T-helper 1 cell treated with Interleukin-12 subunit alpha and Interleukin-12 subunit beta and Interleukin-4 antibody, amounts not matched to agents 30 ng/mL and 1 ng/mL, for 36 hours (primary cell): Measurements from ENCODE around the gene PLK1. TPM values are rescaled to one million over a fixed set of nuclear protein-coding genes. Genes with fewer than 3 reads are reported as not detected.
"Not testable (repeated sequence)": the region's sequence is repeated elsewhere in the genome, so short reads cannot be mapped to it uniquely, and the experiment has no call there.

Experiments
- intact Hi-C: fragments of 100-400 bp; cut with micrococcal nuclease; formaldehyde crosslinking; loops from one replicate; pipeline ENCODE4 v1.15.1; 2024
- total RNA-seq: library from RNA; stranded (reverse); gene quantifications from 2 replicates; pipeline ENCODE4 v1.2.3, GENCODE V29; 2022

PLK1 gene
- total RNA-seq, result 73.4 and 78.1 TPM in 2 replicates

GRCh38 chr16:23678430-23679273, at the start of gene PLK1:
PLK1 (plus strand) TSS chr16:23678889; CDS start chr16:23678933, 44 bp downstream.
- intact Hi-C loops, result loop anchor here (1.0 to 10.0 kb wide), 9 partner anchors 8 to 861 kb away; partner anchors contain the start of genes COG7, DCTN5, EARS2 and NDUFAB1

GRCh38 chr16:23629516-23629915, 49.2 kb upstream of the PLK1 start:
- intact Hi-C loops, result no loop called here

DNA sequence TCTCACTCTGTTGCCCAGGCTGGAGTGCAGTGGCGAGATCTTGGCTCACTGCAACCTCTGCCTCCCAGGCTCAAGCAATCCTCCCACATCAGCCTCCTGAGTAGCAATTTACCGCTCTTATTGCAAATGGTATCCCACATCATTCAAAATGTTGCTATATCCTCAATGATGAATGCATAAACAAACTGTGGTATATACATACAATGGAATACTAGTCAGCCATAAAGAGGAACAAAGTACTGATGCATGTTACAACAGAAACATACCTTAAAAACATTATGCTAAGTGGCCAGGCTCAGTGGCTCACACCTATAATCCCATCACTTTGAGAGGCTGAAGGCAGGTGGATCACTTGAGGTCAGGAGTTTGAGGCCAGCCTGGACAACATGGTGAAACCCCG, 46.8 kb upstream of the PLK1 start:
- intact Hi-C loops, result not testable (repeated sequence)

- intact Hi-C loops, result no loop called here
These were observed 44.1 kb upstream of the PLK1 start for GRCh38 chr16:23634461-23635036.

GRCh38 chr16:23635958-23636357, 42.7 kb upstream of the PLK1 start:
- intact Hi-C loops, result no loop called here

GRCh38 chr16:23640615-23640930, 38.1 kb upstream of the PLK1 start:
- intact Hi-C loops, result loop anchor here (2.0 to 5.0 kb wide), 2 partner anchors 188 to 1092 kb away; partner anchors contain the start of gene COG7

DNA sequence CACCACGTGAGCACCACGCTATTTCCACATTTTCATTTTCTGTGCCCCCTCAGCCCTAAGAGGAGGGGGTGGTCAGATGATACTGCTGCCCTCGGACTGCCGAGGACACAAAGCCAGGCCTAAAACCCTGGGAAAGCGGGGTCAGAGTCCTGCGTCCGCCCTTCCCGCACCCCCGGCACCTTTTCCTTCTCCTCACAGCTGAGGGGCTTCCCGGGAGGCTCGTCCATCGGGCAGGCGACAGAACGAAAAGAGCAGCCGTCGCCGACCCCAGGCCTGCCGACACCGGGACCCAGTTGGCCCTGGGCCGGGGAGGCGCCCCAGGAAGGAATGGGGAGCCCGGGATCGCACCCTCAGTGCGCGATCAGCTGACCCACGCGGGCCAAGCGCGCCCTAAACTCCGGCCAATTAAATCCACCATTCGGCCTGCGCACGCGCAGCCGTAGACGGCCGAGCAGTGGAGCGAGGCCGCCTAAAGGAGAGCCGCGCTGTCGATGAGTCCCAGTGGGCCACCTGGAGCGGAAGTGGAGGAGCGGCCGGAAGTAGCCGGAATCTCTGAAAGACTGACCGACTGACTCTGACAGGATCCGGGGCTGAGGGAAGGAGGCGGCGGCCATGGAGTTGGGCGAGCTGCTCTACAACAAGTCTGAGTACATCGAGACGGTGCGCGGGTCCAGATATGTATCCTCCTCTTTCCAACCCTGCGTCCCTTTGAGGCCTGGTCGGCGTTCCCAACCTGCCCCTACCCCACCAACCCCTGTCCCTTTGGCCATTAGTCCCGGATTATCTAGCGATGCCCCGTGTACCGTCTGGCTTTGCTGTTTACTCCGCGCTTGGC, 37.5 kb upstream of the PLK1 start, which contains the start of the genes DCTN5 and PALB2:
Gene DCTN5, plus strand, starts transcription at position 536 of the 835 bp plus-strand sequence. Its CDS starts 77 bp downstream, at position 613.
Gene PALB2, minus strand, starts transcription at position 380 of the 835 bp plus-strand sequence. Its CDS starts 153 bp downstream, at position 227.
- intact Hi-C loops, result loop anchor here (1.0 to 5.0 kb wide), 7 partner anchors 37 to 1091 kb away; partner anchors contain the start of genes COG7, EARS2, GGA2 and NDUFAB1

DNA sequence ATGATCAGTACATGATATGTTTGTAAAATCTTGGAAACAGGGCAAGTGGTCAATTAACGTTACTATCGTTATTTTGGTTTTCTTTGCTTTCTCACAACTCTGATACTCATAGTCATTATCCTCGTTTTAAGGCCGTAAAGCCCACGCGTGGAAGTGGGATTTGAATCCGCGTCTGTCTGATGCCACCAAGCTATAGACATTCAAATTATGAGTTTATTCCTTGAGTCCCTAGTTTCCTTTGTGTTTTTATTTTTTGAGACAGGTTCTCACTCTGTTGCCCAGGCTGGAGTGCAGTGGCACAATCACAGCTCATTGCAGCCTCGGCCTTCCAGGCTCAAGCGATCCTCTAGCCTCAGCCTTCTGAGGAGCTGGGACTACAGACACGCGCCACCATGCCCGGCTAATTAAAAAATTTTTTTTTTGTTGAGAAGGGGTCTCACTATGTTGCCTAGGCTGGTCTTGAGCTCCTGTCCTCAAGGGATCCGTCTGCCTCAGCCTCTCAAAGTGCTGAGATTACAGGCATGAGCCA, 36.4 kb upstream of the PLK1 start:
- intact Hi-C loops, result loop anchor here (5.0 kb wide), 1 partner anchor 1090 kb away; no protein-coding TSS in a partner anchor

GRCh38 chr16:23650674-23651416, 27.8 kb upstream of the PLK1 start:
- intact Hi-C loops, result no loop called here

- intact Hi-C loops, result no loop called here
These were observed 26.7 kb upstream of the PLK1 start for GRCh38 chr16:23651943-23652468.

DNA sequence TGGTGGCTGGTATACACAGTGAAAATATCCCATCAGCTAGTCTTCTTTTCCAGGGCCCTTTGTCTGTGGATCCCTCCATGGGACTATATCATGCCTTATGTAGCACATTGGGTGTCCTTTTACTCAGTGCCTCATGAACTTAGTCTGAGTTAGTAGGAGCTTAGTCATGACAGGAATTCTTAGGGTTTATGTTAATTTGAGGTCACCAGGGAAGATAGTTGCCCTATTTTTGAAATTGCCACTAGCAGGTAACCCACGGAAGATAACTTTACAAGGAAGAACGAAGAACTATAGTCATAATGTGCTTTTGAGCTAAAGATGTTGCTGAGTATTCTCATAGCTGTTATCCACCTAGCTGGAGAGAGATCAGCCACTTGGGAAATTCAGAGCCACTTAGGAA, 14.8 kb upstream of the PLK1 start:
- intact Hi-C loops, result no loop called here

GRCh38 chr16:23666571-23667354, 11.9 kb upstream of the PLK1 start:
- intact Hi-C loops, result no loop called here

- intact Hi-C loops, result no loop called here
These were observed 11.4 kb upstream of the PLK1 start for GRCh38 chr16:23667355-23667659.

- intact Hi-C loops, result no loop called here
These were observed 10.5 kb upstream of the PLK1 start for GRCh38 chr16:23668225-23668624.

DNA sequence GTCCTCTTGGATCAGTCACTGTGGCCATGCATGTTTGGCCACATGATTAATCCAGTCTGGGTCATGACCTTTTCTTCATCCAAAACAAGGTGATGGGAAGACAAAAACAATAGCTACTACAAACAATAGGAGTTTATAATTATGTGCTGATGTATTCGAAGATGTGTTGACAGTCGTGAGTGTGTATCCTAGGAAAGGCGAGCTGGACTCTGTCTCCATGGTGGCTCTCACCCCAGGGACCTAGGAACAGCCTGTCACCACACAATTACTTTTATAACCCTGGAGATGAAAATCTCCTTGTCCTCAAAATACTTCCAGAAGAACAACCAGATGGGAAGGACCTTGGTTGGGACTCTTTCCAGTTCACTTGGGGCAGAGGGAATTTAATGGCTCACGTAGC, 9.8 kb upstream of the PLK1 start:
- intact Hi-C loops, result no loop called here

- intact Hi-C loops, result loop anchor here (1.0 to 10.0 kb wide), 3 partner anchors 8 to 345 kb away; partner anchors contain the start of genes COG7 and PLK1
These were observed 8.4 kb upstream of the PLK1 start for GRCh38 chr16:23670137-23670776.

DNA sequence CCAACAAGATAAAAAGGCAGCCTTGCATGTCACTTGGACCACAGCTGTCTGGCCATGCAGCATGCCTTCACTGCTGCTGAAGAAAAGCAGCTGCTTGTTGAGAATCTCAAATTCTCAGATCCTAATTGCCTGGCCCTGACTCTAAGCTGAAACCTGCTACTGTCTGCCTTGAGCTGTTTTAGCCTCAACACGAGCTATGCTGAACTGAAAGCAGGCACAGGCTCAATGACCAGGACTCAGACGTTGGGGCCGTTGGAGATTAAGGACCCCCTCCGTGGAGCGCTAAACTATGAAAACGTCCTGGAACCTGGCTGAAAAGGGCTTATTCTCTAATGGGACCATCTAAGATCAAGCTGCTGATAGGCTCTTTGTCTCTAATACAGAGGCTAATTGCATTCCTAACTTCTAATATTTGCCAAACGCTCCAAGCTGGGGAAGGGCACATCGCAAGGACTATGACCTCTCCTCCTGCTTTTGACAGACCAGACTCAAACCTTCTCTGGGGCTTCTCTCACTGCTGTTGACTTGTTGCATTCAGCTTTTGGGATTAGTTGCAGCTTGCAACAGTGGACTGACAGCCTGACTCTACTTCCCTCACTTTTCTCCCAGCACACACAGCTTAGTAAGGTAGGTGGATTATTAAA, 4.6 kb upstream of the PLK1 start:
- intact Hi-C loops, result loop anchor here (10.0 kb wide), 2 partner anchors 219 to 341 kb away; partner anchors contain the start of gene COG7

DNA sequence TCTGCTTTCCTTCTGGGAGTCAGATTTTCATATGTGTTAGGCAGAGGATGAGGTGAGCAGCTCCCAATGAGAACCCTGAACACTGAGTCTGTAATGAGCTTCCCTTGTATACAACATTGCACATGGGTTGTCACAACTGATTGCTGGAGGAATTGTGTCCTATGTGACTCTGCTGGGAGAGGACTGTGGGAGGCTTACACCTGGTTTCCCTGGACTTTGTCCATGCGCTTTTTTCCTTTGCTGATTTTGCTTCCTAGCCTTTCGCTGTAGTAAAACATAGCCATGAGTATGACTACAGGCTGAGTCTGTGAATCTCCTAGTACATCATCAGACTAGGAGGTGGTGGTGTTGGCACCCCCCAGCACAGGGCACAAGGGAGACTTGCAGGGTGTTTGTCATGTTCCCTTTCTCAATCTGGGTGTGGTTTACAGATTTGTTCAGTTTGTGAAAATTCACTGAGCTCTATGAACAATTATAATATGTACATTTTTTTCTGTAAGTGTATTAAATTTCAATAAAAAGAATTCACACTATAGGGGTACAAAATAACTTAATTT, 1.7 kb upstream of the PLK1 start:
- intact Hi-C loops, result loop anchor here (5.0 to 10.0 kb wide), 3 partner anchors 170 to 338 kb away; partner anchors contain the start of gene COG7
